ENCODE measurements around the gene RGS16. TPM values are rescaled to one million over a fixed set of nuclear protein-coding genes. Genes with fewer than 3 reads are reported as not detected.

RGS16 gene
- total and polyA plus RNA-seq, 7 donors, result 0.46 to 12.4 (median 2.5) TPM

GRCh38 chr1:182589520-182589919, 14.7 kb downstream of the RGS16 start:
- intact Hi-C loops (cut with DNase I), result loop anchor here (10.0 kb wide), 1 partner anchor 145 kb away; no protein-coding TSS in a partner anchor
- Histone ChIP-seq H3K4me1 (peaks cover 0 to 21% (median 12%) of the 10 kb centered on the region in 4 donors), H3K36me3 (no peaks in the 10 kb centered on the region), H3K4me3 (peak overlapping the region in 3 of 4 donors; percentile 67 to 73 (median 69)), H3K27ac (peak overlapping the region; percentile 87 to 92 (median 89)), H3K9me3 (no peaks in the 10 kb centered on the region), H3K27me3 (no peaks in the 10 kb centered on the region)
- WGBS, 2 donors, result 92 to 93% methylated on average over 3 of the region's 3 CpGs
- no peak for TF ChIP-seq POLR2AphosphoS5 (IDR thresholded peaks at IDR 0.05)
- no peak for TF ChIP-seq EP300 (IDR thresholded peaks at IDR 0.05)
- no peak for TF ChIP-seq CTCF (IDR thresholded peaks at IDR 0.05)
- TF ChIP-seq POLR2A (IDR thresholded peaks at IDR 0.05), result no peak
- no peak for DNase-seq

- intact Hi-C loops (cut with DNase I), result loop anchor here (10.0 kb wide), 1 partner anchor 144 kb away; no protein-coding TSS in a partner anchor
- no peaks in the 10 kb centered on the region for H3K9me3 ChIP-seq
- H3K4me3 ChIP-seq, result peak within 1 kb of the TSS; percentile 43 to 73 (median 68)
- H3K36me3 ChIP-seq, result no peaks in the 10 kb centered on the region
- H3K4me1 ChIP-seq, result peaks cover 0 to 26% (median 17%) of the 10 kb centered on the region in 4 donors
- WGBS, 2 donors, result 1 to 3% methylated on average over 20 of the region's 20 CpGs
- H3K27me3 ChIP-seq, result no peaks in the 10 kb centered on the region
- TF ChIP-seq POLR2AphosphoS5 (IDR thresholded peaks at IDR 0.05) (peak; percentile 44 to 79 (median 69)), POLR2A (IDR thresholded peaks at IDR 0.05) (peak in 1 of 2 donors; percentile 29), EP300 (IDR thresholded peaks at IDR 0.05) (no peak), CTCF (IDR thresholded peaks at IDR 0.05) (no peak)
- peak within 1 kb of the TSS; percentile 87 to 92 (median 89) for H3K27ac ChIP-seq
- peak; percentile 90 for DNase-seq
Measured at GRCh38 chr1:182588500-182589396, 15.4 kb downstream of the RGS16 start, which contains the start of gene RNASEL. Gene RNASEL (minus strand): TSS chr1:182589256. CDS start chr1:182586806, 2,450 bp downstream.

- no peaks in the 10 kb centered on the region for H3K27me3 ChIP-seq
- H3K4me1 ChIP-seq, result peaks cover 0 to 29% (median 17%) of the 10 kb centered on the region in 4 donors
- WGBS, 2 donors, result 13 to 48% methylated on average over 4 of the region's 4 CpGs
- H3K4me3 ChIP-seq, result peak overlapping the region; percentile 43 to 73 (median 68)
- DNase-seq, result no peak
- no peak for TF ChIP-seq EP300 (IDR thresholded peaks at IDR 0.05)
- no peak for TF ChIP-seq CTCF (IDR thresholded peaks at IDR 0.05)
- TF ChIP-seq POLR2AphosphoS5 (IDR thresholded peaks at IDR 0.05), result no peak
- no peak for TF ChIP-seq POLR2A (IDR thresholded peaks at IDR 0.05)
- peak overlapping the region; percentile 87 to 92 (median 89) for H3K27ac ChIP-seq
- no peaks in the 10 kb centered on the region for H3K9me3 ChIP-seq
- intact Hi-C loops (cut with DNase I), result loop anchor here (10.0 kb wide), 1 partner anchor 143 kb away; no protein-coding TSS in a partner anchor
- peaks cover 0 to 5% (median 0%) of the 10 kb centered on the region in 4 donors for H3K36me3 ChIP-seq
Measured at GRCh38 chr1:182587666-182588499, 16.3 kb downstream of the RGS16 start.

- no peak overlapping the region for H3K27ac ChIP-seq
- no peaks in the 10 kb centered on the region for H3K27me3 ChIP-seq
- peaks cover 0 to 13% (median 3%) of the 10 kb centered on the region in 4 donors for H3K36me3 ChIP-seq
- H3K9me3 ChIP-seq, result no peaks in the 10 kb centered on the region
- intact Hi-C loops (cut with DNase I), result loop anchor here (10.0 kb wide), 1 partner anchor 142 kb away; no protein-coding TSS in a partner anchor
- no peak for TF ChIP-seq CTCF (IDR thresholded peaks at IDR 0.05)
- no peak for TF ChIP-seq EP300 (IDR thresholded peaks at IDR 0.05)
- no peak for TF ChIP-seq POLR2A (IDR thresholded peaks at IDR 0.05)
- no peak for TF ChIP-seq POLR2AphosphoS5 (IDR thresholded peaks at IDR 0.05)
- WGBS, 2 donors, result 0% methylated on average over 1 of the region's 1 CpG
- DNase-seq, result no peak
- H3K4me1 ChIP-seq, result peaks cover 0 to 29% (median 17%) of the 10 kb centered on the region in 4 donors
- H3K4me3 ChIP-seq, result no peak overlapping the region
Measured at GRCh38 chr1:182587093-182587492, 17.1 kb downstream of the RGS16 start.
